GM12878 (cell line): ENCODE measurements around the gene VASH1. TPM values are rescaled to one million over a fixed set of nuclear protein-coding genes. Genes with fewer than 3 reads are reported as not detected.

Experiments used
- ATAC-seq: fragments of 200-7000 bp; cut with Tn5 transposase; 3 replicates; pipeline ENCODE4 v1.9.1; 2020; ENCODE audit warnings: mild to moderate bottlenecking, moderate library complexity
- BruUV-seq: library from RNA; stranded (reverse); fragments of 400-500 nt; replicated peaks from 2 replicates; lab custom pipeline; 2021; lab: Mats Ljungman, UMichigan
- CTCF ChIA-PET: fragments of 300-600 bp; sonication (Branson Sonifier 250); formaldehyde crosslinking; extraction: SDS; loops from one replicate; lab custom pipeline; 2021; ENCODE audit warnings: inconsistent platforms; lab: Yijun Ruan, JAX
- POLR2A ChIA-PET: fragments of 350-600 bp; formaldehyde crosslinking; extraction: SDS; loops from one replicate; lab custom pipeline; 2021; ENCODE audit warnings: inconsistent platforms; lab: Charles Lee
- RAD21 ChIA-PET: fragments of 300-600 bp; sonication (Branson Sonifier 250); formaldehyde crosslinking; loops from one replicate; lab custom pipeline; 2023; ENCODE audit warnings: antibody characterized with exemption; ENCODE audit not compliant: unreplicated experiment; lab: Charles Lee
- SMC1A ChIA-PET: fragments of 300-600 bp; sonication (Branson Sonifier 250); formaldehyde crosslinking; loops from one replicate; lab custom pipeline; 2023; ENCODE audit not compliant: unreplicated experiment, uncharacterized antibody; lab: Charles Lee
- DNase-seq: peaks from one replicate; pipeline ENCODE4 v3.0.0-alpha.2; 2011; ENCODE audit warnings: low read depth, low spot score
- FAIRE-seq: peaks from 3 replicates; lab custom pipeline; 2011; peaks lifted over from hg19 to GRCh38; lab: Jason Lieb, UNC
- H2AFZ ChIP-seq: 2 replicates; pipeline ENCODE4 v1.6.0; 2011; ENCODE audit warnings: low read depth, low read length, control low read depth; ENCODE audit not compliant: control insufficient read depth
- H3K27ac ChIP-seq: 2 replicates; pipeline ENCODE4 v1.5.1; 2011; ENCODE audit warnings: control low read depth; ENCODE audit not compliant: control insufficient read depth, insufficient read depth
- H3K27me3 ChIP-seq, 2 experiments: replicated peaks in 1 of 2; 2 replicates each; pipeline versions ENCODE4 v1.6.0 to v1.6.1; 2011; ENCODE audit warnings: low read length in 1 of 2; ENCODE audit not compliant: control insufficient read depth in 2 of 2, insufficient read depth in 2 of 2
- H3K36me3 ChIP-seq, 2 experiments: 2 replicates each; pipeline ENCODE4 v1.5.1; 2011; ENCODE audit warnings: low read length in 1 of 2; ENCODE audit not compliant: control insufficient read depth in 2 of 2, insufficient read depth in 2 of 2
- H3K4me1 ChIP-seq: 2 replicates; pipeline ENCODE4 v1.6.1; 2011; ENCODE audit warnings: mild to moderate bottlenecking, low read length, moderate library complexity, mixed read lengths; ENCODE audit not compliant: control insufficient read depth, insufficient read depth
- H3K4me2 ChIP-seq: 2 replicates; pipeline ENCODE4 v1.6.0; 2011; ENCODE audit warnings: control low read depth; ENCODE audit not compliant: control insufficient read depth, insufficient read depth
- H3K4me3 ChIP-seq: fragments of 200-600 bp; sonication (generic); 2 replicates; pipeline ENCODE4 v1.5.1; 2016
- H3K79me2 ChIP-seq: 2 replicates; pipeline ENCODE4 v1.6.0; 2011; ENCODE audit warnings: low read length; ENCODE audit not compliant: control insufficient read depth, insufficient read depth
- H3K9ac ChIP-seq: 2 replicates; pipeline ENCODE4 v1.8.0; 2011; ENCODE audit warnings: low read length, control low read depth, mixed read lengths; ENCODE audit not compliant: control insufficient read depth, insufficient read depth
- H3K9me3 ChIP-seq: replicated peaks from 3 replicates; pipeline ENCODE4 v1.5.1; 2011; ENCODE audit warnings: mild to moderate bottlenecking, low read length; ENCODE audit not compliant: control insufficient read depth, insufficient read depth
- H4K20me1 ChIP-seq: 2 replicates; pipeline ENCODE4 v1.6.0; 2011; ENCODE audit not compliant: control insufficient read depth, insufficient read depth
- CBX3 ChIP-seq: fragments of 200-600 bp; sonication (generic); IDR thresholded peaks from 2 replicates; pipeline ENCODE4 v1.6.1; 2016; ENCODE audit warnings: low read depth, borderline replicate concordance
- CHD2 ChIP-seq: IDR thresholded peaks from 2 replicates; pipeline ENCODE4 v1.6.1; 2011; ENCODE audit warnings: low read depth, low read length, improper control_type of control experiment, borderline replicate concordance
- CHD4 ChIP-seq: fragments of 200-600 bp; sonication (generic); IDR thresholded peaks from 2 replicates; pipeline ENCODE4 v1.6.1; 2016; ENCODE audit warnings: mild to moderate bottlenecking
- CREM ChIP-seq: IDR thresholded peaks from 2 replicates; pipeline ENCODE4 v1.6.1; 2014; ENCODE audit warnings: antibody characterized with exemption, low read depth
- ETV6 ChIP-seq, 2 experiments: fragments of 450-650 bp in 1 of 2; IDR thresholded peaks in 1 of 2; conservative IDR thresholded peaks in 1 of 2; 2 replicates each; pipeline ENCODE4 v1.6.1; 2014; ENCODE audit warnings: antibody characterized with exemption in 1 of 2, borderline replicate concordance in 1 of 2, low read depth in 1 of 2, mild to moderate bottlenecking in 1 of 2, moderate library complexity in 1 of 2
- HDGF ChIP-seq: fragments of 450-650 bp; IDR thresholded peaks from 2 replicates; pipeline ENCODE4 v1.6.1; 2016; ENCODE audit warnings: antibody characterized with exemption
- TCF3 ChIP-seq: IDR thresholded peaks from 2 replicates; pipeline ENCODE4 v1.6.1; 2012; ENCODE audit warnings: low read depth, mild to moderate bottlenecking, low read length, borderline replicate concordance; ENCODE audit not compliant: insufficient read depth
- ZBED1 ChIP-seq: IDR thresholded peaks from 2 replicates; pipeline ENCODE4 v1.6.1; 2016; ENCODE audit warnings: borderline replicate concordance
- ZNF207 ChIP-seq: fragments of 450-650 bp; IDR thresholded peaks from 2 replicates; pipeline ENCODE4 v1.6.1; 2014; ENCODE audit warnings: antibody characterized with exemption, mild to moderate bottlenecking, borderline replicate concordance
- ZNF274 ChIP-seq: IDR thresholded peaks from one replicate; pipeline ENCODE4 v1.8.0; 2011; ENCODE audit not compliant: insufficient read length, insufficient read depth
- ZSCAN29 ChIP-seq: fragments of 450-650 bp; IDR thresholded peaks from 2 replicates; pipeline ENCODE4 v1.6.1; 2017; ENCODE audit warnings: mild to moderate bottlenecking, moderate library complexity
- WGBS: methylation state at CpG from one replicate; pipeline ENCODE4 v1.1.6; 2016; ENCODE audit warnings: low lambda C conversion rate; ENCODE audit not compliant: insufficient replicate concordance, insufficient coverage; ENCODE audit errors: missing lambda C conversion rate; 5-methylcytosine and 5-hydroxymethylcytosine counted together
- in situ Hi-C: fragments of 300-500 bp; cut with MboI; formaldehyde crosslinking; loops from 9 replicates; pipeline ENCODE4 v1.14.3; 2018; ENCODE audit warnings: mixed read lengths
- intact Hi-C: fragments of 100-400 bp; cut with micrococcal nuclease; formaldehyde crosslinking; loops from one replicate; pipeline ENCODE4 v1.14.2; 2022; ENCODE audit not compliant: unreplicated experiment
- polyA plus RNA-seq, 11 experiments: library from polyadenylated mRNA; depleted of rRNA in 4 of 11; unstranded in 6 of 11; stranded (reverse) in 5 of 11; fragments of >200 nt; fragmentation: Nextera tagmentation in 4 of 11; fragmentation: Illumina TruSeq in 1 of 11; extraction: Ambion mirVana in 4 of 11; extraction: Trizol in 1 of 11; gene quantifications; 1 replicate in 1 of 11; 2 replicates in 10 of 11; pipeline versions ENCODE4 v1.2.1 to v1.2.3, GENCODE V29; 2011 to 2016; ENCODE audit warnings: inconsistent platforms in 2 of 11, missing spikeins in 2 of 11, low read depth in 1 of 11
- total RNA-seq, 4 experiments: library from RNA; depleted of rRNA in 3 of 4; stranded (reverse); fragments of >200 nt in 3 of 4; fragmentation: Illumina TruSeq in 1 of 4; extraction: Trizol in 1 of 4; gene quantifications; 2 replicates each; pipeline versions ENCODE4 v1.2.1 to v1.2.3, GENCODE V29; 2013 to 2021
- TF ChIP-seq, protein P1 (sequence below), 3 experiments: IDR thresholded peaks in 2 of 3; conservative IDR thresholded peaks in 1 of 3; 2 replicates each; pipeline ENCODE4 v1.5.1; 2011; ENCODE audit warnings: low read depth in 3 of 3, low read length in 3 of 3, mild to moderate bottlenecking in 3 of 3, control low read depth in 2 of 3, moderate library complexity in 2 of 3, inconsistent platforms in 1 of 3, mixed read lengths in 1 of 3; ENCODE audit not compliant: control insufficient read depth in 2 of 3, insufficient read depth in 1 of 3; ENCODE audit errors: extremely low read depth in 1 of 3

VASH1 gene
- total and polyA plus RNA-seq, 10 of the 15 experiments (the other 5 are each of a cell fraction or from before 2014, with no cell fraction given) = 0.06 to 2.3 (median 0.53) TPM

DNA sequence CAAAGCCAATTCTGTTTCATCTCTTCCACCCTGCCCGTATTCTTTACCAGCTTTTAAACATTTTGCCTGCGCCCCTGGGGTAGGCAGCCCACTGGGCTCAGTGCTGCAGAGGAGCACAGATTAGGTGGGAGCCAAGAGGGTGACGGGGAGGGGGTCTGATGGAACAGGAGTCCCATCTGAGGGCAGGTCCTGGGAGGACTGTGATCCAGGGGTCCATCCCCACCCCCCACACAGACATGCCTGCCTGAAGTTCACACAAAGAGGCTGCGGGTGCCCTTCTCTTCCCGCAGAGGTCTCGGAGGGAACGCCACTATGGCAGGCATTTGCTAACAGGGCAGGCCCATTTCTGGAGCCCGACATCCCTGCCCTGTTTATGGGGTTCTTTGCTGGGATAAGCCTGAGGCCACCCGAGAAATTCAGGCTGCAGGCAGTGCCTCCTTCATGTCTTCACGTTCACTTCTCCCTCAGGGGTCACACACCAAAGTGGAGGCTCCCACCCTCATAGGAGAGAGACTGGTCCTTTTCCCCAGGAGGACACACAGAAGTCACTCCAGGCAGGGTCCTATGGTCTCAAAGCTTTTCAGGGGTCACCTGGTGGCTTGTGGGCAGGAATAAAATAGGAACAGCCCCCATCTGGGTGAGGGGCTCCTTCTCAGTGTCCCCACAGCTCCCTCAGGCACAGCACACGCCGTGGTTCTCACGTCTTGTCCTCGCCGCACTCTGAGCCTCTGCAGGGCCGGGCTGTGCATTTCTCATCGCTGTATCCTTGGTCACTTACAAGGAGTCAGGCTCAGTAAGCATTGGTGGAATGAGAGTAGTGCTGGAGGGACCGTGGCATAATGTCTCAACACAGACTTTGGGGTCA, 12.9 kb downstream of the VASH1 start:
- 64% methylated on average over 18 of the region's 18 CpGs for WGBS
- in situ Hi-C loops = no loop called here

More for the DNA sequence above, 12.9 kb downstream of the VASH1 start:
- H3K9me3 ChIP-seq = no peaks in the 10 kb centered on the region
- no peak overlapping the region for H3K4me3 ChIP-seq
- FAIRE-seq (no peak), DNase-seq (no peak)
- ChIA-PET POLR2A (no interaction called here), SMC1A (no interaction called here)
- BruUV-seq = no TSS peak
- intact Hi-C loops = no loop called here
- no peak overlapping the region for H3K27ac ChIP-seq
- H3K27me3 ChIP-seq = no peaks in the 10 kb centered on the region
- H3K79me2 ChIP-seq = no peaks in the 10 kb centered on the region
- no peak overlapping the region for H3K9ac ChIP-seq
- no peaks in the 10 kb centered on the region for H3K36me3 ChIP-seq
- no peaks in the 10 kb centered on the region; the same call in 1 of the 2 replicates for H4K20me1 ChIP-seq
- TF ChIP-seq ZNF274 = no peak
- TF ChIP-seq ZNF207 = no peak
- TF ChIP-seq, protein P1, sequence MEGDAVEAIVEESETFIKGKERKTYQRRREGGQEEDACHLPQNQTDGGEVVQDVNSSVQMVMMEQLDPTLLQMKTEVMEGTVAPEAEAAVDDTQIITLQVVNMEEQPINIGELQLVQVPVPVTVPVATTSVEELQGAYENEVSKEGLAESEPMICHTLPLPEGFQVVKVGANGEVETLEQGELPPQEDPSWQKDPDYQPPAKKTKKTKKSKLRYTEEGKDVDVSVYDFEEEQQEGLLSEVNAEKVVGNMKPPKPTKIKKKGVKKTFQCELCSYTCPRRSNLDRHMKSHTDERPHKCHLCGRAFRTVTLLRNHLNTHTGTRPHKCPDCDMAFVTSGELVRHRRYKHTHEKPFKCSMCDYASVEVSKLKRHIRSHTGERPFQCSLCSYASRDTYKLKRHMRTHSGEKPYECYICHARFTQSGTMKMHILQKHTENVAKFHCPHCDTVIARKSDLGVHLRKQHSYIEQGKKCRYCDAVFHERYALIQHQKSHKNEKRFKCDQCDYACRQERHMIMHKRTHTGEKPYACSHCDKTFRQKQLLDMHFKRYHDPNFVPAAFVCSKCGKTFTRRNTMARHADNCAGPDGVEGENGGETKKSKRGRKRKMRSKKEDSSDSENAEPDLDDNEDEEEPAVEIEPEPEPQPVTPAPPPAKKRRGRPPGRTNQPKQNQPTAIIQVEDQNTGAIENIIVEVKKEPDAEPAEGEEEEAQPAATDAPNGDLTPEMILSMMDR (IDR thresholded peaks at IDR 0.05 in 2 of 3, conservative IDR thresholded peaks at IDR 0.05 in 1 of 3; ENCODE audit: control insufficient read depth in 2 of 3, extremely low read depth in 1 of 3, insufficient read depth in 1 of 3, low read depth in 3 of 3, low read length in 3 of 3) = no peak
- TF ChIP-seq CHD4 = no peak
- TF ChIP-seq ZSCAN29 = no peak
- no peak for TF ChIP-seq ETV6 (conservative IDR thresholded peaks at IDR 0.05 in 1 of 2, IDR thresholded peaks at IDR 0.05 in 1 of 2; ENCODE audit: borderline replicate concordance in 1 of 2, low read depth in 1 of 2)
- TF ChIP-seq CHD2 = no peak
- no peak for TF ChIP-seq CREM
- no peak for TF ChIP-seq ZBED1
- TF ChIP-seq TCF3 = no peak
- TF ChIP-seq CBX3 = no peak
- no peak for TF ChIP-seq HDGF
- TF ChIP-seq, all 136 proteins: peak for 0
- ATAC-seq = no peak
- RAD21 ChIA-PET = no interaction called here
- no peak overlapping the region for H3K4me2 ChIP-seq
- H3K4me1 ChIP-seq = no peaks in the 10 kb centered on the region
- no peak overlapping the region for H2AFZ ChIP-seq
- CTCF ChIA-PET = interaction anchor here (1.7 kb wide), 1 partner anchor 63 kb away, joined by 8 read pairs; no protein-coding TSS in a partner anchor
